ENCODE results near the gene CHP2.

GRCh38 chr16:23710504-23710903 is 44.3 kb upstream of the CHP2 start:
- TF ChIP-seq POLR2A (IDR thresholded peaks at IDR 0.05; ENCODE audit: low read depth, low read length) (no peak), POLR2AphosphoS5 (IDR thresholded peaks at IDR 0.05; ENCODE audit: low read depth, low read length) (no peak)

All from GM12892 (cell line).